GM12801 (cell line): ENCODE data around the gene STK32C.

Experiments used
- TF ChIP-seq, protein P1 (sequence below): IDR thresholded peaks from one replicate; pipeline ENCODE4 v1.5.1; 2011; ENCODE audit warnings: control low read depth; ENCODE audit not compliant: insufficient read length; ENCODE audit errors: extremely low read depth

Gene STK32C

DNA sequence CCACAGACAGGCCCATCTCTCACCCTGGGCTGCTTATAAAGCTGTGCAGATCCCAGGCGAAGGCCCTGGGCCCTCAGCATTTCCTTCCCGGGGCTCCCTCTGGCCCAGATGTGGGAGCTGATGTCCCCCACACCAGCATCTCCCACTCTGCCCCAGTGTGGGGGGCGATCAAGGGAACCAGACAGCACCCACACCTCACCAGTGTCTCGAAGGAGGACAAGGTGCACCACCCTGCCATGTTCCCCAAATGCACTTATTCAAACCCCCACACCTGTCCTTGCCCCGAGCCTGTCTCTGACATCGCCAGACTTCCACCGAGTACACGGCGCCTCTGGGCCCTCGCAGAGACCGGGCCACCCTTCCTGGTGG lies 101.4 kb downstream of the STK32C start:
- TF ChIP-seq, protein P1, sequence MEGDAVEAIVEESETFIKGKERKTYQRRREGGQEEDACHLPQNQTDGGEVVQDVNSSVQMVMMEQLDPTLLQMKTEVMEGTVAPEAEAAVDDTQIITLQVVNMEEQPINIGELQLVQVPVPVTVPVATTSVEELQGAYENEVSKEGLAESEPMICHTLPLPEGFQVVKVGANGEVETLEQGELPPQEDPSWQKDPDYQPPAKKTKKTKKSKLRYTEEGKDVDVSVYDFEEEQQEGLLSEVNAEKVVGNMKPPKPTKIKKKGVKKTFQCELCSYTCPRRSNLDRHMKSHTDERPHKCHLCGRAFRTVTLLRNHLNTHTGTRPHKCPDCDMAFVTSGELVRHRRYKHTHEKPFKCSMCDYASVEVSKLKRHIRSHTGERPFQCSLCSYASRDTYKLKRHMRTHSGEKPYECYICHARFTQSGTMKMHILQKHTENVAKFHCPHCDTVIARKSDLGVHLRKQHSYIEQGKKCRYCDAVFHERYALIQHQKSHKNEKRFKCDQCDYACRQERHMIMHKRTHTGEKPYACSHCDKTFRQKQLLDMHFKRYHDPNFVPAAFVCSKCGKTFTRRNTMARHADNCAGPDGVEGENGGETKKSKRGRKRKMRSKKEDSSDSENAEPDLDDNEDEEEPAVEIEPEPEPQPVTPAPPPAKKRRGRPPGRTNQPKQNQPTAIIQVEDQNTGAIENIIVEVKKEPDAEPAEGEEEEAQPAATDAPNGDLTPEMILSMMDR = no peak

- TF ChIP-seq, protein P1 = no peak
Measured at GRCh38 chr10:132205650-132206376, 101.9 kb downstream of the STK32C start.

DNA sequence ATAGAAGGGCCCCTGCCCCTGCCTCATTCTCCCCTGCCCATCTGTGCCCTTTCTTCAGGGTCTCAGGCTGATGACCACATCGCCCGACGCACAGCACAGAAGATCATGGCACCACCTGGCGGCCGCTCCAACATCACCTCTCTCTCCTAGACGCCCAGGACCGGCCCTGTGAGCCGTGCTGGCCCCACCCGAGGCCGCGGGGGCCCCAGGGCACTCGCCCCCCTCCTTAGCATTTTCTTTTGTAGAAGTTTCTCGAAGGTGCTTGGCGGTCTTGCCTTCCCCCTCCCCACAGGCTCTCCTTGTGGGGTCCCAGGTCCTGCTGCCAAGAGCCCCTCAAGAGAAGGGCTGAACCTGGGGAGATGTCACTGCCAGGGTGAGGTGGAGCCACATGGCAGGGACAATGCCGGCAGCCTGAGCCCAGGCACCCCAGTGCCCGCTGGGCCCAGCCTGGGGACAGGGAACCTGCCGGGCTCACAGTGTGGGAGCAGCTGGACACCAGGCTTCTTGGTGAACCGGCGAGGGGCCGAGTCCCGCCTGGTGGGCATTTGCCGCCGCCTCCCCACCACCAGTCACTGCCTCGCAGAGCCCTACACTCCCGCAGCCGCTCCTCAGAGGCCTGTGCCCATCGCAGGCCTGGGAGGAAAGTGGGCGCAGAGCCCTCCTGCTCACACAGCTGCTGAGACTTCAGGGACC lies 102.8 kb downstream of the STK32C start:
- TF ChIP-seq, protein P1 = no peak

- TF ChIP-seq, protein P1 = no peak
Measured at GRCh38 chr10:132204078-132204780, 103.5 kb downstream of the STK32C start.

DNA sequence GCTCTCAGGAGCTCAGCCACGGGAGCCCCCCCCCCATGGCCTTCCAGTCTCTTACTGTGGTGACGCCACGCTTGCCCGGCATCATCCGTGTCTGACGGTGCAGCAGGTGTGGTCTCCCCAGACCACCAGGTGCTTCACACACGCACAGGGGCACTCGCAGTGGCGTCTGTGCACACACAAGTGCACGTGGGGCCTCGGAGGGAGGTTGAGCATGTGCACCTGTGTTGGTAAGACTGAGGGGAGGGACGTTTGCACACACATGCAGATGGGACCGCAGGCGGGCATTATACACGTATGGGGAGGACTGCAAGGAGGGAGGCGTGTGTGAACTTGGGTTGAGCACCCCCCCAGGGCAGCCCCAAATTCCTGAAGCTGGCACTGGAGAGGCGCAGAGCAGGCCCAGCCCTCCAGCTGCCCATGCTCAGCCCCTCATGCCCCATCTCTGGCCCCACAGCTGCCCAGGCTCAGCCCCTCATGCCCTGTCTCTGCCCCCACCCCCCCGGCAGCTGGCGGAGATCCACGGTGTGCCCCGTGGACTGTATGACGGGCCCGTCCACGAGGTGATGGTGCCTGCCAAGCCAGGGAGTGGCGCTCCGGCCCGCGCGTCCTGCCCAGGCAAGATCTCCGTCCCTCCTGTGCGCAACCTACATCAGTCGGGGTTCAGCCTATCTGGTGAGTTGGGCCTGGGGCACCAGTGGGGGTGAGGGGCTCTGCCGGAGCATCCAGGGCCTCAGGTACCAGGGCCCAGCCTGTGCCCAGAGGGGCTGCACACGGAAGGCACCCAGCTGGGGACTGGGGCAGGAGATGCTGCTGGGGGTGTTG lies 104.3 kb downstream of the STK32C start:
- TF ChIP-seq, protein P1 = no peak

GRCh38 chr10:132202070-132202970 lies 105.4 kb downstream of the STK32C start:
- TF ChIP-seq, protein P1 = no peak
